GM18511 (cell line): ENCODE data around the gene CAMK2A.

ENCODE experiments used
- ATAC-seq: cut with Tn5 transposase; IDR thresholded peaks from one replicate; pipeline ENCODE4 v1.9.1; 2021; ENCODE audit warnings: mild to moderate bottlenecking, moderate library complexity; ENCODE audit not compliant: unreplicated experiment

The CAMK2A gene

DNA sequence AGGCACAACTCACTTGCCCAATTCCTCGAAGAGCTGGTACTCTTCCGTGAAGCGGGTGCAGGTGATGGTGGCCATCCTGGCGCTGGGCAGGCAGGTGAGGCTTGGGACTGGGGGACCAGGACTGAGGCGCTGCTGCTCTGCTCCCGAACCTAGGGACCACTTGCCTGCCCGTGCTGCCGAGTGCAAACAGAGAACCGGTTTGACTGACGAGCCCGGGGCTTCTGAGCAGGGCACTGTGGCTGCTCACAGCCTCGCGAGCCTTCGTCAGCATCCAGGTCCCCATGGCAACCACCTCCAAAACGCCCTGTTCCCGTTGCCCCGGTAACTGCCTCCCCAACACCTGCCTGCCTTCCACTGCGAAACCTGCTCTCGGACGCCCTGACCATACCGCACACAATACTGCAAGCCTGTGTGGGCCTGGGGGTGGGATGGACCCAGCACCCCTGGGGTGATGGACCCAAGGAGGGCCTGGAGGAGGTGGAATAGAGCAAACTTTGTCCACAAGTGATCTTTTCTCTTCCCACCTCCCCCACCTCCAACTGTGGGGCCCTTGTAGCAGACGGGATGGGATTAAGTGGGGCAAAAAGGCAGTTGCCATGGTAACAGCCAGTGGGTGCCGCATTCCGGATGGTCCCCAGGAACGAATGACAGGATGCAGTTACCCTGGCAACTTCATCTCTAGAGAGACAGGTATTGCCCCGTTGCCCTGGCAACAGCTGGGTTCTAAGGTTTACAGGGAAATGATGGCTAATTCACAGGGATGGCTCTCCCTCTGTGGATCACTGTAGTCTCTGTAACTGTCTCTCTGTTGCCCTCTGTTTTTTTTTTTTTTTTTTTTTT lies at the start of gene CAMK2A:
Gene CAMK2A, minus strand, starts transcription at position 223 of the 840 bp plus-strand sequence. Its CDS starts 148 bp downstream, at position 75.
- ATAC-seq, result no peak

DNA sequence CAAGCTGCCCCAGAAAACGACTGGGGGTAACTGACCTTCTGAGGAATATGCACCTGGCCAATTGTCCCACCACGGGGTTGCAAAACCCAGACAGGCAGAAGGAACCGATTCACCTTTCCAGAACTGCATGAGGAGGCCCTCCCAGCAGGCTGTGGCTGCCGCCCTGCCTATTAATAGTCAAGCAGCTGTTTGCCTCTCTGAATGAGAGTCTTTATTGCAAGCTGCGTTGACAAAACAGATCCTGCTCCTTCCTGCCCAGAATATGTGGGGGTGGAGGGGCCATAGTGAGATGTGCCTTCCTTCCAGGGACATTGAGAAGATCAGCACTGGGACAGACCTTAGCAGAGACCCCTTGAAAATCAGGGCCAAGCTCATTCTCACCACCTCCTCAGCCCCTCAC lies 49.6 kb upstream of the CAMK2A start:
- no peak for ATAC-seq

DNA sequence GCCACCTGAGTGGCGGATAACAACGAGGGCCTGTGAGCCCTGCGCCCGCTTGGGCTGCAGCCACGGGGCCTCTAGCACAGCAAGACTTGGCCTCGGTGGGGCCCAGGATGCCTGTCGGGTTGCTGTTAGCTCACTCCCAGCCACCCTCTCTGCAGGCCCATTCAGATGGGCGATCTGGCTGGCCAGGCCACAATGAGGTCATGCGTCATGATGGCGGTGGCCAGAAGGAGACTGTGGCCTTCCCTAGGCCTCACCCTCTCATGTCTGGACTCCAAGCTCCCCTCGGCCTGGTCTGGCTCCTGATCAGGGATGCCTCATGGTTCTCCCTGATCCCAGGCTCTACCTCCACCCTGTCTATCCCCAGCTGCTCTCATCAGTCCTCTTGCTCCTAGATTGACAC lies 49.0 kb upstream of the CAMK2A start:
- ATAC-seq, result no peak

DNA sequence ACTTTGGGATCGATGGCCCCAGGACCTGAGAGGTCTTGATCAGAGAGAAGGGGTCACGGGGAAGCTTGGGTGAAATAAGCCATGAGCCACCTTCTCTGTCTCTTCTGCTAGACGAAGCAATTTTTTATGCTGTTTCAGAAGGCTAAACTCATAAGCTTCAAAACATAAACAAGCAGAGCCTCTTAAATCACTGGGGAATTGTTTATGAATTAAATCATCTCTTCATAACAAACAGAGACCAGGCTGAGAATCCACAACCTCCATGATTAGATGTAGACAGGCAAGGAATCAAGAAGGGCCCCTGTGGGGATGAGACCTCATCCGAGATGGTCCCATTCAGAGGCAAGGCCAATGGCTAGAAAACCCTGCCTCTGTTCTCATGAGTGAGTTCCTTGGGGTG lies 46.2 kb upstream of the CAMK2A start:
- ATAC-seq, result no peak

DNA sequence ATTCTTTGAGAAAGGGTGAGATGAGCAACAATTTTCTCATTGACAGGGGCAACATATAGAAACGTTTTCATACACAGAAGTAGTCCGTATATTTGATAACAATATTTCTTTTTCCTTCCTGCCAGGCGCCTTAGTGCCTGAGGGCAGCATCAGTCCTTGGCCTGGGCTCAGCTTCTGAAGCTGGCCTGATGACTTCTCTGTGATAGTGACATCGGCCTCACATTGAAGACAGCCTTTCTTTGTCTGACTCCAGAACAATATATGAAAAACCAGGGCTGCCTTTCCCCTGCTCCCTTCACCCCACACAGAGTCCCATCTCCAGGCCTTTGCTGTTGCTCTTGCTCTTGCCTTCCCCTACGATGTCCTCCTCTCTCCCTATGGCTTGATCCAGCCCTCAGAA lies 43.8 kb upstream of the CAMK2A start:
- no peak for ATAC-seq

DNA sequence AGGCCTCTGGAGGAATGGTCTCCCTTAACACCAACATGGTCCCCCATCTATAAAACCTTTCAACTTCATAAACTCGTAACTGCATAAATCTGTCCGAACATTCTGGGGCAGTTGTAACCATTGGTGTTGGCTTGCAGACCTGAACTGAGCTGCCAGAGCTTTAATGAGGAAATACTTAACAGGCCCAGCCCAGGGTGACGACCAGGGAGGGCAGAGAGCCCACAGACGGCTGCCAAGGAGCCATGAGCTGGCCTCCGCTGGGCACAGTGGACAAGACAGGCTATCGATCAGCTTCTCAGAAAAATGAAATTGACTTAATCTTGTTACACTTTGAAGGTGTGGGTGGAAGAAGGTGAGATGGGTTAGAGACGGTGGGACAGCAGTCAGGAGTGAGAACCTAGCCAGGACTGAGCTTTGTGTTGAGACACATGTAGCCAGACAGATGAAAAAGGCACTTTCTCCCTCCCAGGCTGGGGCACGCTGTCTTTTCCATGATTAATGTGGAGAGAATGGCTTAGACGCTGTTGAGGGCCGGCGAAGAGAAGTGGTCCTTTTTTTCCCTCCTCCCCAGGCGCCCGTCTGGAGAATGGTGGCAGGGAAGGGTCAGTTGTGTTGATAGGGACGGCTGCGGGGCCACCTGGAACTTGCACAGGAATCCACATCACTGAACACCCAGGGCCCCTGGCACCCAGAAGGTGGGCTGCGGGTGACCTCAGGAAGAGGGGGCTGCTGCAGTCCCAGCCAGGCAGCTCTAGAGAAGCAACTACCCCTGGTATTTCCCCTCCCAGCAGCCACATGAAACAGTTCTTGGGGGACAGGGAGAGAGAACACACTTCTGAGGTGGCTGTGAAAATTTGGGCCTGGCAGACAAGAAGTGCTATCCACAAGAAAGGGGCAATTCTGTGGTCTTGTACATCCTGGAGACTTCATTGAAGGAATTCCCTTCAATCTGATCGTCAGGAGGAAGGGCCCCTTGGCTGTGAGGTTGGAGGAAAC lies 40.6 kb upstream of the CAMK2A start:
- ATAC-seq, result no peak

DNA sequence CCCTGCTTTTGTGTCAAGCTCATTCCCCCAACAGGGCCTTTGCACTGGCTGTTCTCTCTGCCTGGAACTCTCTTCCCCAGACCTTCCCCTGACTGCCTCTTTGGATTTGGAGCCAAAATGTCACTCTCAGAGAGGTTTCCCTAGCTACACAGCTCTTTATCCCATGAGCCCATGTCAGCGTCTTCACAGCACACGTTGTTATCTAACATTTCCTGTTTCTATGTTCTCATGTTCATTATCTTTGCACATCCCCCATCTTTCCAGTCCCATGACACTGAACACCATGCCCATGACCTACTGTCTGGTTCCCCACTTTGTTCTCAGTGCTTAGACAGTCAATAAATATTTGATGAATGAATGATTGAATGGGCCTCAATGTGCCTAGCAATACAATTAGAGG lies 39.5 kb upstream of the CAMK2A start:
- no peak for ATAC-seq

DNA sequence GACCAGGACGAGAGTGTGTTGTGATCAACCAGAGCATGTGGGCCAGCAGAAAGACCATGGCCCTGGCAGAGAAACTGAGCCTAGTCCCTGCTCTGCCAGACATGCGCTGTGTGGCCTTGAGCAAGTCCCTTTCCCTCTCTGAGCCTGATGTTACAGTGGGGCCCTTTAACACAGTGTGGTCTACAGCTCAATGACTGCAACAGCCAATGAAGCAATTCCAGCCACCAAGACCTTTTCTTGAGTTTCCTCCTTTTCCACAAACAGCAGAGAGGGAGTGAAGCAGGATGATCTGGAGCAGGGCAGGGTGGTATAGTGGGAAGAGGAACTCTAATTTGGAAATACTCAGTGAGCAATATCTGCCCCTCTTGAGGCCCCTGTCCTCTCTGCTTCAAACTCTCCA lies 38.9 kb upstream of the CAMK2A start:
- no peak for ATAC-seq

DNA sequence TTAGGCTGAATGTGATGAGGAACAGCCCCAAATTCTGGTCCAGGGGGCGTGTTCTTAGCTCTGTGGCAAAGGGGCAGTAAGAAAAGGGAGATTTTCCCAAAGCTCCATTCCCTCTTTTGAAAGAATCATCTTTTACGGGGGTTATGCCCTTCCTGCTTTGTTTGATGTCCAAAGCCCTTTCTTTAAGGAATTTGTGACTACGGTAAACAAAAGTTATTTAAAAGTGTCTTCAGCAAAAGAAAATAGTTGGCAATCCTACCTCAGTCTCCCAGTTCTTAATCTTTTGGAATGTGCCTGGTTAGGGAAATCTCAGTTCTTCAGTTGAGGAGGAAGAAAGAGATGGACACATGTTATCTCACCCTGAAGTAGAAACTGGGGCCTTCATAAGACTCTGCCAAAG lies 37.6 kb upstream of the CAMK2A start:
- no peak for ATAC-seq

DNA sequence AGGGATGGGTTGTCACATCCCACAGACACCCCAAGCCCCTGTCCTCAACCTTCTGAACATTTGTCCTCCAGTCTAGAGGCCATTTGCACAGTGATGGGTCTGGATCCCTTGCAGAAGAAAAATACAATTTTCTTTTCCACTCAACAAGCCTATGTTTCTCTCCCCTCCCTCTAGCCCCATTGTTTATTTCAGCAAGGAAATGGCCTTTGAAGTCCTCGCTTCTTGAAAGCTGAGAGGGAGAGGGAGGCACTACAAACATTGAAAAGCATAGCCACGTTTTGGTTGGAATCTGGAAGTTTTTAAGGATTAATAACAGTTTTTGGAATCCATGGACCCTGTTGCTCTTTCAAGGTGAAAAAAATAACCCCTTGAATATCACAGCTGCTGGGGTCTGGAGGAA lies 37.1 kb upstream of the CAMK2A start:
- no peak for ATAC-seq

DNA sequence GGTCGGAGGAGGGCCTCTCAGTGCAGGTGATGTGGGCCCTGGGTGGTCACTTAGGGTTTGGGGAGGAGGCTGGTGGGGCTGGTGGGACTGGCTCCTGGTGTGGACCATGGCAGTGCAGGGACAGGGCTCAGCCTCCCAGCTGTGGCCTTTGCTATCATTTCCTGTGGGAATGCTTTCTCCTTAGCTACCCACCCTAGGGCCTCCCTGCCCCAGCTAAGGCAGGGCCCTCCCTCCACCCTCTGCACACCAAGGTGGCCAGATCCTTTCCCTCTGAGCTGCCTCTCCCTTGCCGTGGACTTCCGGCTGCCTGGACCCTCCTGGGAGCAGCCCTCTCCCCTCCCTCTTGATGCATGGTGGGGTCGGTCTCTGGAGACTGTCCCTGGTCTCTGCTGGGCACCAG lies 35.9 kb upstream of the CAMK2A start:
- ATAC-seq, result no peak

DNA sequence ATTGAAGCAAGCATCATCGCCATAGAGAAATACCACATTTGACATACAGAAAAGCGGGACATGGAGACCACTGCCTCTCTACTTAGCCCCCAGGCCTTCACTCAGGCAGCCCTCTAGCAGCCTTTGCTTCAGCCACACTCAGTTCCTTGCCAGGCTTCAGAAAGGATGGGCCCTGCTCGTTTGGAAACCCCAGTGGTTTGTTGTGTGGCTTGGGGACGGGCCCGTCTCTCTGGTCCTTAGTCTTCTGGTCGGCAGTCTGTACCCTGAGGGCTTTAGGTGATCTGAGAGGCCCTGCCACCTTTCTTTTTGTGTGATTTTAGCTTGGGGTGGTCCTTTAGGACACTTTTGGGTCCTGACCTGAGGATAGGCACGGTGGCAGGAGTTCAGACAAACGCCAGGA lies 34.2 kb upstream of the CAMK2A start:
- ATAC-seq, result no peak

DNA sequence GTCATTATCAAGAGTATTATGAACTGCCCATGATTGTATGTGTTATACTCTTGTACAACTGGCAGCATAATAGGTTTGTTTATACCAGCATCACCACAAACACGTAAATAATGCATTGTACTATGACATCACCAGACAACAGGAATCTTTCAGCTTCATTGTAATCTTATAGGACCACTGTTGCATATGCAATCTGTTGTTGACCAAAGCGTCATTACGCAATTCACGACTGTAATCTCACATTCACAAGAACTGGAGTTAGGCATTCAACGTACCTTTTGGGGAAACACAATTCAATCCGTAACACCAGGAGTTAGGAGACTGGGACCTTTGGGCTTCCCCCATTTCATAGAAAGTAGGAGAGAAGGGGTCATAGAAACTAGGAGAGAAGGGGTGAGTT lies 33.5 kb upstream of the CAMK2A start:
- no peak for ATAC-seq

DNA sequence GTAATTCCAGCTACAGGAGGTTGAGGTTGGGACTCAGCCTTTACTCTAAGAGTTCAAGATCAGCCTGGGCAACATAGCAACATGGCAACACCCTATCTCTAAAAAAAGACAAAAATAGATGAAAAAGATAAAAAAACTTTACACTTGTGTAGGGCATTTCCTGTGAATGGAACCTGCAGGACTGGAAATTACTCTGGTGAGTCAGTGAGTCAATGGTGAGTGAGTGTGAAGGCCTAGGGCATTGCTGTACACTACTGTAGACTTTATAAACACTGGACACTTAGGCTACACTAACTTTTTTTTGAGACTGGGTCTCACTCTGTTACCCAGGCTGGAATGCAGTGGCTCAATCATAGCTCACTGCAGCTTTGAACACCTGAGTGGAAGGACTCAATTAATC lies 32.6 kb upstream of the CAMK2A start:
- ATAC-seq, result no peak

DNA sequence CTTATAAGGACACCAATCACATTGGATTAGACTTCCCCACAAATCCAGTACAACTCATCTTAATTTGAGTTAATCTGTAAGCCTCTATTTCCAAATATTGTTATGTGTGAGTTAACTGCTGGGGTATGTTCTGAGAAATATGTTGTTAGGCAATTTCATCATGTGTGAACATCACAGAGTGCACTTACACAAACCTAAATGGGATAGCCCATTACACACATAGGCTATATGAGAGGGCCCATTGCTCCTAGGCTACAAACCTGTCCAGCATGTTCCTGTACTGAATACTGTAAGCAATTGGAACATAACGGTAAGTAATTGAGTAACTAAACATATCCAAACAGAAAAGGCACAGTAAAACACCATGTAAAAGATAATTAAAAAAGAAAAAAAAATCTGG lies 32.2 kb upstream of the CAMK2A start:
- ATAC-seq, result no peak

DNA sequence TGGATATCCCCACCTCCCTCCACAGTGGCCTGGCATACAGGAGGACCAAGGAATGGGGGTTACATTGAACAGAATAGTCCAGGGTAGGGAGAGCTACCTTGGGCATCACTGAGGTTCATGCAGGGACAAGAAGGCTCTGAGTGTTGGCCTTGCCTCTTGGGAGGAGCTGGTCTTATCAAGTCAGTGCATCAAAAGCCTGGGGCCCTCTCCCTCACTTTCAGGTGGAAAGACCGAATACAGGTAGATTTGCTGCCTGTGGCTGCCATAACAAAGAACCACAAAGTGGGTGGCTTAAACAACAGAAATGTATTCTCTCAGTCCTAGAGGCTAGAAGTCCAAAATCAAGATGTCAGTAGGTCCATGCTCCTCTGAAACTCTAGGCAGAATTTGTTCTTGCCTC lies 31.6 kb upstream of the CAMK2A start:
- no peak for ATAC-seq

DNA sequence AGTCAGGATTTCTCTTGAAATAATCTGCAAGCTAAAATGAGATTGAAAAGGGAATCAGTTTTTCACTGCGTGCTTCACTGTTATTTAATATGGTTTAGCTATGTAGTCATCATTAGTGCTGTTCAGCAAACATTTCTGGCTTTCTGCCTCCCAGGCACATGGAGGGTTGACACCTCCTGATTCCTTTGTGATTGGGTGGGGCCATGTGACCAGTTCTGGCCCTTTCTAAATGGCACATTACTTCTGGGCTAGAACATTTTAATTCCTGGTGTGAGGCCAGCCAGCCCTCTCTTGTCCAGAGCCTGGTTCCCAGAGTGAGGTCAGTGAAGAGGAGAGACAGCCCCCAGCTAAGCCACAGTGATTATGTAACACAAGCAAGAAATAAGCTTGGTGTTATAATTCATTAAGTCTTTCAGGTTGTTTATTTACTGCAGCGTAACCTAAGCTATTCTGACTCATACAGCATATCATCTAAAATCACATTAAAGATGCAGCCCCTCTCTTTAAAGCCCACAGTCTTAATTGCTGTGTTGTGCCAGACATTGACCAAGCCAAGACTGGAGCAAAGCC lies 30.6 kb upstream of the CAMK2A start:
- no peak for ATAC-seq

DNA sequence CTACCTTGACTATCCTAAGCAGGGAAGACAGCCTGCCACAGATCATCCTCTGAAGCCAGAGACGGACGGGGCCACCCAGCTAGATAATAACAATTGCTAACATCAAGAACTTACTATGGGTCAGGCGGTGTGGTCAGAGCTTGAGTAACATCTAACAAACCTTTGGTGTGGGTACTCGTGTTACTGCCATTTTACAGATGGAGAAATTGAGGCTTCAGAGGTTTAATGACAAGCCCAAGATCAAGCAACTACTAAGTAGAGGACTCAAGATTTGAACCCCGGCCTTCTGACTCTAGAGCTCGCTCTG lies 29.9 kb upstream of the CAMK2A start:
- ATAC-seq, result no peak

DNA sequence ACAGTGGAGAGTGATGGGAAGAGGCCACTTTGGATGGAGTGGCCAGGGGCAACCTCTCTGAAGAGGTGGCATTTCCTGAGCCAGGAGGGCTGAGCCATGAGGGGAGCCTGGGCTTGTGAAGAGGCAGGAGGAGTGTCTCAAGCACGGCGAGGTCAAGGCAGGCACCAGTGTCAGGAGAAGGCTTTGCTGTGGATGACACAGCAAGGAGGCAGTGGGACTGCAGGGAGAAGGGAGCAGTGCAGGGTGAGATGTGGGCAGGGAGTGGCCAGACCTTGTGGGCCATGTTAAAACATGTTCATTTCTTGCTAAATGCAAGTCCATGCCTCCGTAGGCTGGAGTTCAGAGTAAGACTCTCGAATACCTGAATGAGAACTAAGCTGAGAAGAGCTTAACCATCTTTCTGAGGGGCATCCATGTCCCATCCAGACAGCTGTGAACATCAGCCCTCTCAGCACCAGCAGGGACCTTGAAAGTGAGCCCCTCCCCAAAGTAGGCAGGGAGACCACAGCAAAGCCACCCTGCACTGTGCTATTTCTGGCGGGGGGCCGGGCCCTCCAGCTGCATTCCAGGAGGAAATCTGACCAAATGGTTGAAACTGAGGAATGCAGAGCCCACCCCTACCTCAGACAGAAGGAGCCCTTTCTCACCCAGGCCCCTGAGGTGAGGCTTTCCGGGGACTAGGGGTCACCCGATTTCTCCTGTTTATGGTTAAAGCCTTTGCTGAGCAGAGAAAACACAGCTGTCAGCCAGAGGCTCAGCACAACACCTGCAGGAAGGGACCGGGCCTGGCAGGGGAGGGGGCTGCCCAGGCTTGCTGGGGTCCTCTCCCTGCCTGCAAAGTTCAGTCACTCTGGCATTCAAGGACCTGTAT lies 29.3 kb upstream of the CAMK2A start:
- ATAC-seq, result no peak

DNA sequence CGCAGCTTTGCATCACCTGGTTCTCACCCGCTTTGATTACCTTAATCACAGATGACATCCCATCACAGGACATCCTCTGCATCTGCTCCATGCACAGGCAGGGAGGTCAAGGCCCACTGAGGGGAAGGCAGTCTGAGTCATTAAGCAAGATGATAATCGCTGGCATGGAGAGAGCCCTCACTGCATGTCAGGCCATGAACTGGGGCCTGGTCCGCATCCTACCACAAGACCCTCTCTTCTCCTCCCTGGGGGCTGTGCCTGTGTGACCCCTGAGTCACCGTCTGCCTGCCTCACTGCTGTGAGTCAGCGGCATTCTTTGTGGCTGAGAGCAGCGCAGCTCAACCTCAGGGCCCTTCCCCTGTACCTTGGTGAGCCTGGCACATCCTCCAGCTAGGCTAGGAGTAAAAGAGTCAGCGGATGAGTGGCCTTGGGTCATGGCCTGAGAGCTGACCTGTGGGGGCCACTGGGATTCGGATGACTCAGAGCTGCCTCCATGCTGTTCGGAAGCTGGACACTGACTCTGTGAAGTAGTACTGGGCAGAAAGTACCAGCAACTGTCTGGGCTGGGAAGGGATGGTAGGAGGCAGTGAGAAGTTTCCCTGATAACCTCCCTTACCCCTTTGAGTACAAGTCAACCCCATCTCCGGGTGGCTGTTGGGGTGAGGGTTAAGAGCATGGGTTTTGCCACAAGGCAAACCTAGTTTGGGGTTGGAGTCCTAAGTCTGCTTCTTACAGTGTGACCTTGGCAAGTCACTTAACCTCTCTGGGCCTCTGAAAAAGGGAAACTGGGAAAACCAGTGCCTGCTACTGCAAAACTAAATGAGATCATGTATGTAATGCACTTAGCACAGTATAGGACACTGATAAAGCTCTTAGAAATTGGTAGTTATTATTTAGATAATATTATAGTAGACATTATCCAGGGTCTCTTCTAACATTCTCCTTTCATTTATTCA lies 27.8 kb upstream of the CAMK2A start:
- ATAC-seq, result no peak
